Activated effector memory CD4-positive, alpha-beta T cell treated with Interleukin-2 at 50 U/mL for 16 hours (primary cell): ENCODE measurements around the gene ARHGEF26.

Experiments
- DNase-seq: peaks from one replicate; pipeline ENCODE4 v3.0.0-alpha.2; 2020

The ARHGEF26 gene

GRCh38 chr3:154115332-154115731 lies 5.9 kb upstream of the ARHGEF26 start:
- DNase-seq: no peak

DNA sequence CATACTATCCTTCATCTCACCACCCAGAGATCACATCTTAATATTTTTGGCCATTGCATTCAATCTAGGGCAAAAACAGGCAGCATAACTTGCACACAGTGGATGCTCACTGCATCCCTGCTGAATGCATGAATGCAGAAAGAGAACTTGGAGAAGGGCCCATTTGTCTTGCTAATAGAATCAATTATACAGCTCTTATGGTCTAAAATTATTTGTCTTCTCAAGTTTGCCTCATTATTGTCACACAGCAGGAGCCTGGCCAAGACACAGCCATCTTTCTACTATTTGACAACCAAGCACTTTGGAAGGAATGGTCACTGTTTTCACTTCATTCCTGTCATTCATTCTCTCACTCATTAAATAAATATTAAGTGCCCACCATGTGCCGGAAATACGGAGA lies 1.2 kb upstream of the ARHGEF26 start:
- DNase-seq: no peak

DNA sequence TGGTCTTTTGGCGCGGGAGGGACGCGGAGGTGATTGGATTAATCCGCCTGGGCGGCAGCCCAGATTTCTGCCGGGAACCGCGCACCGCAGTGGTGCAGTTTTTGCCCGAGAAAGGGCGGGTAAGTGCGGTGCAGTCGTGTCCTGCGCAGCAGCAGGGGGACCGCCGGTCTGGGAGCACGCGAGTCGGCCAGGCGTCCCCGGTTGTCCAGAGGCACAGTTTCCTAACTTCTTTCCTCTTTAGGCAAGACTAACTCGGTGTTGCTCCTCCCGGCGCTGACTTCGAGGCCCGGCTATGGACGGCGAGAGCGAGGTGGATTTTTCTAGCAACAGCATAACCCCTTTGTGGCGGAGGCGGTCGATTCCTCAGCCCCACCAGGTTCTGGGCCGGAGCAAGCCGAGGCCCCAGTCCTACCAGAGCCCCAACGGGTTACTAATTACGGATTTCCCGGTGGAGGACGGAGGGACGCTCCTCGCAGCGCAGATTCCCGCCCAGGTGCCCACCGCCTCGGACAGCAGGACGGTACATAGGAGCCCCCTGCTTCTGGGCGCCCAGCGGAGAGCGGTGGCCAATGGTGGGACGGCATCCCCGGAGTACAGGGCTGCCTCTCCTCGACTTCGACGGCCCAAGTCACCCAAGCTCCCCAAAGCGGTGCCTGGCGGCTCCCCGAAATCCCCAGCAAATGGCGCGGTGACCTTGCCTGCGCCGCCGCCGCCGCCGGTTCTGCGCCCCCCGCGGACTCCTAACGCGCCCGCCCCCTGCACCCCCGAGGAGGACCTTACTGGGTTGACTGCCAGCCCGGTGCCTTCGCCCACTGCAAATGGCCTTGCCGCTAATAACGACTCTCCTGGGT lies 736 bp downstream of the ARHGEF26 start:
- no peak for DNase-seq

DNA sequence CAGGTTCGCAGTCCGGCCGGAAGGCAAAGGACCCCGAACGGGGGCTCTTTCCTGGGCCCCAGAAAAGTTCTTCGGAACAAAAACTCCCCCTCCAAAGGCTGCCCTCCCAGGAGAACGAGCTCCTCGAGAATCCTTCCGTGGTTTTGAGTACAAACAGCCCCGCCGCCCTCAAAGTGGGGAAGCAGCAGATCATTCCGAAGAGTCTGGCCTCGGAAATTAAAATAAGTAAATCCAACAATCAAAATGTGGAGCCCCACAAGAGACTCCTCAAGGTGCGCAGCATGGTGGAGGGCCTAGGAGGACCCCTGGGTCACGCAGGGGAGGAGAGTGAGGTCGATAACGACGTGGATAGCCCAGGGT lies 1.3 kb downstream of the ARHGEF26 start:
- DNase-seq: no peak

- DNase-seq: no peak
Observed at GRCh38 chr3:154122912-154123559, 1.8 kb downstream of the ARHGEF26 start.

DNA sequence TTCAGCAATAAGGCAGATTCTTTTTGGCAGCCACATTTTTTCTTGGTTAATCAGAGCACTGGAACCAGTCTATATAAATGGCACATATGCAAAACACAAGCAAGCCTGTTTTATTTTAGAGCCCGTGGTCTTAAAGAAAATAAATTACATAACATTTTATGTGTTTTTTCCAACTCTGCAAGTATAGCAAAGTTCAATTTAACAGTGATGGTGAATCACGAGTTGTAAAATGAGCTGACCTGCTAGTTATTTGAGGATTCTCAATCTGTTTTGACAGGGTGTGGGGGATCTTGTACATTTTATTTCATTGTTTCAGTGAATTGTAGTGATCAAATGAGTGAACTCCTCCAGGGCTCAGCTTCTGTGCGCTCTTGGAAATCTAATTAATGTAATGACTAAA lies 2.7 kb downstream of the ARHGEF26 start:
- no peak for DNase-seq

DNA sequence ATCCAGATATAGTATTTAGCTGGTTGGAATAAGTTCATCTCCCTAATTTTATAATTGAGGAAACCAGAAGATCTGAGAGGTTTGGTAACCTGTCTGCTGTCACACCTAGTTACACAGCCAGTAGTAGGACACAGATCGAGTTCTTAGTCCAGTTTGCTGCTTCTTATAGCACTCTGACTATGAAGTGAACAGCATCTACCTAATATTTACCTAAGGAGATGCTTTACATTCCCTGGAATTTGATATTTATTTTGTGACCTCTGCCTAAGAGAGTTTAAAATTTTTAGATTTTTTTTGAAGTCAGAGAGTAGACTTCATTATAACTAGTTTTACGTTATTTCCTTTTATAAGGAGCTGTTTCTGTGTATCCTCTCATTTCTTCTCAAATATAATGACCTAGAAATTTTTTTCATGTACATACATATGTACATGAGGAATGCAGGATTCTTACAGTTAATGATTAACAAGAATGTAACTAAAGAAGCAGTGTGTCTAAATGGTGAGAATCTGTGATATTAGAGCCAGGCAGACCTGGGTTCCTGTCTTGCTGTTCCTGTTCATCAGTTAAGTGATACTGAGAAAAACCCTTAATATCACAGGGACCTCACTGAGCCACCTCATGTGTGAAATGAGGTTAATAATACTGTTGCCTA lies 4.3 kb downstream of the ARHGEF26 start:
- no peak for DNase-seq

DNA sequence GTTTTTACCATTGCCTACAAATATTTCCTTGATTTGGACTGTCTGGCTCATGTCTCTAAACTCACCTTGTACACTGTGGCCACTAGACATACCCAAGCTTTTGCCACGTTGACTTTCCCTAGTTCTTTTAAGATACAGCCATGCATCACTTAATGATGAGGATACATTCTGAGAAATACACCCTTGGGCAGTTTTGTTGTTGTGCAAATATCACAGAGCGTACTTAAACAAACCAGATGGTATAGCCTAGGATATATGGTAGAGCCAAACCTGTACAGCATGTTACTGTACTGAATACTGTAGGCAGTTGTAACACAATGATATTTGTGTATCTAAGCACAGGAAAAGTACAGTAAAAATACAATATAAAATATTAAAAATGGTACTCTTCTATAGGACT lies 5.5 kb downstream of the ARHGEF26 start:
- DNase-seq: no peak

- no peak for DNase-seq
Observed at GRCh38 chr3:154129625-154130024, 8.4 kb downstream of the ARHGEF26 start.

DNA sequence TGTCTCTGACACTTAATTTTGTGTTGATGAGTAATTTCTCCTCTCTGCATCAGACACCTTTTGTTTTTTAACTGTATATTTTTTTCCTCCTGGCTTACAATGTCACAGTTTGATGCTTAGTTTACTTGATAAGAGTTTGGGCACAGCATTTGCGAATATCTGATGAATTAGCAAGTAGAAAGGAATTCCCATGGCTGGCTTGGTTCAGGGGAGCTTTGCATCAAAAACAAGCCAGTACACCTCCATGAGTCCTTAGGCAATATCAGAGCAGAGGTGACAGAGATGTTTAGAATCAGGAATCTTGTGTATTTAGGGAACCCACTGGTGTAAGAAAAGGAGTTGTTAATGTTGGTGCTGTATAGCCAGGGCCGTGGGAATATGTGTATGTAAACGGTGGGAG lies 9.3 kb downstream of the ARHGEF26 start:
- DNase-seq: no peak

DNA sequence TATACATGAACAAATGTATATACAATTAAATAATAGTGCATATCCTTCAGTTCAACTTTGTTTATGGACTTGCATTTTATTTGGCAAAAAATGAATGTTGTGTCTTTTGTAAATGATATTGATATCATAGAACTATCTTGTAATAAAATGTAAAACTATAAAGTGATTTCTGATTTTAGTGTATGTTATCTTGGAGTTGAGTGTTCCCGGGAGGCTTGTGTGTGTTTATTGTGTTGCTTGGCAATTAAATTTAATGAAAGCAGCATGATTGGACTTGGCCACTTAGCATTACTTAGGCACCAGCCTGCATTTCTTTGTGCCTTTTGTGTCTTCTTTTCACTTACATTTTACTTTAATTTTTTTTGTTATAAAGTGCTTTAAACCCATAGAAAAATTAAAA lies 10.6 kb downstream of the ARHGEF26 start:
- no peak for DNase-seq

DNA sequence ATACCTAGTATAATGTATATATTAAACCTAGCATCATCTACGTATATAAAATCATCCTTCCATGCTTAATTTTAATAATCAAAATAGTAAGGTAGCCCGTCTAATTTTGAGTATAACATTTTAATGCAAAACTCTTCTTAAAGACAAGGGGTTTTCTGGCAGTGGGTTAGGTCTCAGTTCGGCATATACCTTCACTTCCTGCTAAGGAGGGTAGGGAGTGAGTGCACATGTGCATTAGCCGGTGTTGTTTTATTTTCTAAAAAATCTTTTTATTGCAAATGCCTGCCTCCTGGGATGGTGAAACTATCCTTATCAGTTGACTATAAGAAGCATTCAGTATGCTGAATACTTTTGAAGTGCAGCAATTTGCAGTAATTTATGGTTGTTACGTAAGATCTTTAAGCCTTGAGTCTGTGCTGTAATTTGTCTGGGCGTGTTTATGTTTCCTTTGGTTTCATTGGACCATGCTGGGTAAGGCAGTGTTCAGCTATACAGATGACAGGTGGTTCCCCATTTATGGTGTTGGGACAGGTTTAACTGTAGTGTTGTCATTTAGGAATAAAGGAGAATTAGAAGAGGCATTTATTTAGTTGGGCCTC lies 11.7 kb downstream of the ARHGEF26 start:
- no peak for DNase-seq

DNA sequence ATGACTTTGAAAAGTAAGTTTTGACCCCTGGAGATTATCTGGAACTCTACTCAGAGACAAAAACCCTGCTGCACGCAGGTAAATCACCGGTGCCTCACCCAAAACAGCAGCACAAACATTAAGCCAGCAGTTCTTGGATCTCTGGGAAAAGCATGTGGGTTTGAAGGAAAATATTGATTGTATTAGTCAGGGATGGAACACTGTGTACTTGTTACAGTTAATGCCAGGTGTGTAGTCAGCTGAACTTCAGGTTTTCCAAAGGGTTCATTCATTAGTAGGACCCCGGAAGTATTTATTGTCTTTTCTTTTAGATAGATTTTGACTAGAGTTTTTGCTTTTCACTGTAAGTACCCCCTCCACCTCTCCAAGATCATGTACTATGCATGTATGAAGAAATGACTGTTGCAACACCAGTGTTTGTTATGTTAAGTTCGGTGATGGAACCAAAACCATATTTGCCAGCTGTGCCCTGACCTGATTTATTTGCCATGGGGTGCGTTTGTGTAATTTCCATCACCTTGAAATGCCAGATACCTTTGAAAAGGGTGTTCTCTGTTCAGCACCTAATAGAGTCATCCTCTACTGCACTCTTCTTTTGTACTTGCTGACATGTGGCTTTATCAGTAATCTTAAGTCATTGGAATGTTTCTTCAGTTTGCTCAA lies 14.5 kb downstream of the ARHGEF26 start:
- DNase-seq: no peak

DNA sequence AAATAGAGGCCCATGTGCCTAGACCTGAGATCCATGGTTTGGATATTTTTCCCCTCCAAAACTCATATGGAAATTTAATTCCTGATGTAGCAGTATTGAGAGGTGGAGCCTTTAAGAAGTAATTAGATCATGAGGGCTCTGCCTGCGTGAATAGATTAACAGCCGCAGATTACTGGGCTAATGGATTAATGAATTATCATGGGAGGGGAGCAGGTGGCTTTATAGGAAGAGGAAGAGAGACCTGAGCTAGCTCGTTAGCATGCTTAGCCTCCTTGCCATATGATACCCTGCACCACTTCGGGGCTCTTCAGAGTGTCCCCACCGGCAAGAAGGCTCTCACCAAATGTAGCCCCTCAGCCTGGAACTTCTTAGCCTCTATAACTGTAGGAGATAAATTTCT lies 15.8 kb downstream of the ARHGEF26 start:
- DNase-seq: no peak

DNA sequence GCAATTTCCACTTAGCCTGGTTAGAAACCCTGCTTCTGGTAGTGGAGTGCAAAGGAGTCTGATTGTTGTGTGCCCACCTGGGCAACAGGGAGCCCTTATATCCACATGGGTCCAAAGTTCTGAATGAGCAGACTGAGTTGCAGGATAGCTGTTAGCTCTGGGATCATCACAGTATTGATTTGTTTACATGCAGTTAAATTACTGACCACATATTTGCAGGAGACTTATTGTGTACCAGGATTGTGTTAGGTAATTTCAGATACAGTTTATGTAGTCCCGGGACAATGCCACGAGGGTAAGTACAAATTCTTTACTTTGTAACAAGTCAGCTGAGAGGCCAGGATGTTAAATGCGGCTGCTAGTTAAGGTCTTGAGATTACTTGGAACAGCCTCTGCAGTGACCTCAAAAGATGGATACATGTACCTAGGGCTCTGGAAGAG lies 18.8 kb downstream of the ARHGEF26 start:
- DNase-seq: no peak

GRCh38 chr3:154142608-154143007 lies 21.4 kb downstream of the ARHGEF26 start:
- DNase-seq: no peak

GRCh38 chr3:154143873-154144272 lies 22.7 kb downstream of the ARHGEF26 start:
- no peak for DNase-seq

DNA sequence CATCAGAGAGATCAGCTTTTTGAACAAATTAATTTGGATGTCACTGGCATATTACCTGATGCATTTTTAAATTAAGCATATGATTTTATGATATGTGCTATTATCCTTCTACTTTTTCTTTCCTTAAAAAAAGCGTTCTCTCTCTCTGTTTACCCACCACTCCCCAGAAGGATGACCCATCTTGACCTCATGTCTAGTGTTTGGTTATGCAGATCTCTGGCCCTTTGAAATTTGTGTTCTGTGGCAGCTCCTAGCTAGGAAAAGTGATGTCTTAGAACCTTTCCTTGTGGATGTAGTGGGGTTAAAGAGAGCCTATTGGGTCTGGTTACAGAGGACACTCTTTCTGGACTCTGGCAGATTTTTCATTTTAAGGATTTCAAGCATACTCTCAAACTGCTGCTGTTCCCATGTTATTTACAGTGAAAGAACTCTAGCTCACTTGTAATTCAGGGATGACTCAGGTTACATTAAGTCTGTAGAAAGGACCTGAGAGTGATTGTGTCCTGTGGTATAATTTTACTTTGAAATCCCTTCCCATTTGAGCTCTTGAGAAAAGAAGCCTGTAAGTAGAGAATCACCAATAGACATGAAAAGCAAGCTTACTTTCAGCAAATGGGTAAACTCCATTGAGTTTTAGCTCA lies 23.8 kb downstream of the ARHGEF26 start:
- DNase-seq: no peak

GRCh38 chr3:154148541-154148940 lies 27.4 kb downstream of the ARHGEF26 start:
- DNase-seq: no peak

DNA sequence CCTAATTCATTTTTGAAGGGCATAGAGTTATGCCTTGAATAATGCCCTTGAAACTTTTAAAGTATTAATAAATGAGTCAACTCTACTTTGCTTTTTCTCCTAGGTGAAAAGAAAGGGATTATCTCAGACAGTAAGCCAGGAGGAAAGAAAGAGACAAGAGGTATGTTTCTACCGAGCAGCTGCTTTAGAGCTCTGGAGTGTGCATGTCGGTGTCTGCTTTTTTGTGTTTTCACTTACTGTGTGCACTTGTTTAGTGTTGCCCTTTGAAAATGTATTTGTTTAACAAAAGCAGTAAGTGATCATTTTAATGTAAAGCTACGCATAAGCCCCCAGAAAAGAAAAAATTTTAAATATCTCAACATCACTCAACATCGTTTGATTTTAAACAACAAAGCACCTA lies 28.1 kb downstream of the ARHGEF26 start:
- DNase-seq: no peak

DNA sequence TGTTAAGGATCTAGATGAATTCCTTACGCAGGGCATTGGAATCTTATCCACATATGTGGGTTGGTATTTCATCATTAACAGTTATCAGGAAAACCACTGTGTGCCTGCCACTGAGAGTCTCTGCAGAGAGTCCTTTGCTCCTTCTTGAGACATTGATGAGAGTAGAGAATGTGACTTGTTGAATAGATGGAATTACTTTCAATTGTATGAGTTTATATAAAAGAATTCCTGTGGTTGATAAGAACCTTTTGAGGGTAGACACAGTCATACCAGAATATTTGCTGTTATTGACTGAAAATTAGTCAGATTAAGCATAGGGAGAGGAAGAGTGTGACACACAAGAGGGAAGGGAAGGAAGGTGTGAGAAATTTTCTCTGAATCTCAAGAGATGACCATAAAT lies 30.8 kb downstream of the ARHGEF26 start:
- DNase-seq: no peak

DNA sequence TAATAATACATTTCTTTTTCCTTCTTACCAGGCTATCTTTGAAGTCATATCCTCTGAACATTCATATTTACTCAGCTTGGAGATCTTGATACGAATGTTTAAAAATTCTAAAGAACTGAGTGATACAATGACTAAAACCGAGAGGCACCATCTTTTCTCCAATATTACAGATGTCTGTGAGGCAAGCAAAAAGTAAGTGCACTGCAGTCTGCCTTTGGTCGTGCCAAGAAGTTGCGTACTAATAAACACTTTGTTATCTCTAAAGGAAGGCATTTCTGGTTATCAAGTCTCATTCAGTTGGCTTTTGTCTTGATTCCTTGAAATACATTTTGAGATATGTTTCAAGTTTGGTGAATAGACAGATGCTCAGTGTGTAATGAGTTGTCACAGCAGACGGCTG lies 31.6 kb downstream of the ARHGEF26 start:
- DNase-seq: no peak

GRCh38 chr3:154156530-154156929 lies 35.3 kb downstream of the ARHGEF26 start:
- no peak for DNase-seq
